ENCODE results near the gene SLC29A1.

SLC29A1 gene

DNA sequence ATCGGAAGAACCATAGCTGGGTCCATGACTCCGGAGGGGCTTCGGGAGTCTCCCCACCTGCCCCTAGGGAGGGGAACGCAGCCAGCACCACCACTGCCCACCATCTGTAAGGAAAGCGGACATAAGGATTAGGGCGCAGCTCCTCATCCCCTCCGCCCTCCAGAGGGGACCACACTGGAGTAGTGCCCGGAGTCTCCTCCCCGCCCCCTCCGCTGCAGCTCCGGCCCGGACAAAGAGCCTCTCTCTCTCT, 33.3 kb downstream of the SLC29A1 start:
- no peak for DNase-seq

DNA sequence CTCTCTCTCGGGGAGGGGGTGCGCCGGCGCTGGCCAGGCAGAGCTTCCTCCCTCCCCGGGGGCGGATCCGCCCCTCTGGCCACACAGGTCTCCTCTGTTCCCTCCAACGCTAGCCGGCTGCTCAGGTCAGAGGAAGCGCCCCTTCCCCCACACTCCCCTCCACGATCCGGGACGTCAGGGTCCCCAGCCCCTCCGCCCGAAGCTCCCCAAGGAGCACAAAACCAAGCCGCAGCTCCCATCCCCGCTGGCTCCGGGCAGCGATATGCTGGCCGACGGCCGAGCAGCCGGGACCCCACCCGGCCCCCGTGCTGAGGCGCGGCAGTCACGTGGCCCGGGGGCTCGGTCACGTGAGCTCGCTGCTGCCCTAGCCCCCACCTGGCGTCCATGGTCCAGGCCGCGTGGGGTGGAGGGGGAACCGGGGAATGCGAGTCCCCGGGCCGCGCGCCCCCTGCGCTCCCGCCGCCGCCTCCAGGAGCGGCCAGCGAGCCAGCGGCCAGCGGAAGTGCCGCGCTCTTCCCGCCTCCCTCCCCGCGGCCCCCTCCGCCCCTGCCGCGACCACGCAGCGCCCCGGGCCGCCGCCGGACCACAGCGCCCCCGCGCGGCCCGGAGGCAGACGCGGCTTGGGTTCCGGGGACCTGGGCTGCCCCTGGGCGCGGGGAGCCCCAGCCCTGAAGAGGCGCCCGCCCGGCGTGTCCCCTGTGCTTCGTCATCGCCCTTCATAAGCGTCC, 33.8 kb downstream of the SLC29A1 start, which contains the start of gene SLC35B2:
SLC35B2 (minus strand) TSS at position 504 of the 728 bp plus-strand sequence; CDS start at position 386, 118 bp downstream.
- peak; percentile 71 for DNase-seq

- DNase-seq: no peak
These were observed 34.4 kb downstream of the SLC29A1 start for GRCh38 chr6:44257753-44258324.

DNA sequence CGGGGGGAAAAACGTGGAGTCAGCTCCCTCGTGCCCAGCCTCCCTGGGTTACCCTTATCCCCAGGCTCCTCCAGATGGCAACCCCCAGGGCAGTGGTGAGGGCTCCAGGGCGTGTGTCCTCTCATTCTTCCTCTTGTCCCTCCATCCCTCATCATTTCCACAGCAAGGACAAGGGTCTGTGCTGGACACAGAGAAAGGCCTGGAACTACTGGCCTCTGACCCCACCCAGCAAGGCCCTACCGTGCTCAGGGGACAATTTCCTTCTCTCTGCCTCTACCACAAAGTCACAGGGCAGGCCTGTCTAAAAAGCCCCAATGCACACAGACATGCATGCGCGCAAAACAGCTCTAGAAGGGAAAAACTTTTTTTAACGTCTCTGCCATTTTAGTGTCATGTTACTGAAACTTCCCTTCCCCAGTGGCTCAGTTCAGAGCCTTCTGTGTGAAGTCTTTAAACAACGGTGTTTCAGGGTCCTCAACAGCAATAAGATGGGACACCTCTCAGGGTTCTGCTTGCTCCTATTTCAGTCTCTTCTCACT, 35.0 kb downstream of the SLC29A1 start:
- DNase-seq: no peak

GRCh38 chr6:44258921-44259320, 35.5 kb downstream of the SLC29A1 start:
- no peak for DNase-seq

DNA sequence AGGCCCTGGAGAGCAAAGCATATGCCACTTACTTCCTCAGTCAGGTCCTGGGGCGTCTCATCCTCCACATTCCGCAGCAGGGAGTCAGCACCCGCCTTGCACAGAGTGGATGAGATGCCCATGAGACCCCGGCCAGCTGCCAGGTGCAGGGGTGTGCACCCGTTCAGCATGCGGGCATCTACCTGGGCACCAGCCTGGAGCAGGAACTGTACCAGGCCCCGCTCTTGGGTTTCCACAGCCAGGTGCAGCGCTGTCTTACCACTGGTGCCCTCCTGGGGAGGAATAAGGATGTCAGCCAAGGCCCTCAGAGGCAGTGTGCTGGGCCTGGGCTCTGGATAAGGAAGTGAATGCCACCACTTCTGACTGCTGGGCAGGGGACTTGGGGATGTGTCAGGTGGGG, 36.6 kb downstream of the SLC29A1 start:
- DNase-seq: no peak

GRCh38 chr6:44260451-44261297, 37.3 kb downstream of the SLC29A1 start:
- no peak for DNase-seq

DNA sequence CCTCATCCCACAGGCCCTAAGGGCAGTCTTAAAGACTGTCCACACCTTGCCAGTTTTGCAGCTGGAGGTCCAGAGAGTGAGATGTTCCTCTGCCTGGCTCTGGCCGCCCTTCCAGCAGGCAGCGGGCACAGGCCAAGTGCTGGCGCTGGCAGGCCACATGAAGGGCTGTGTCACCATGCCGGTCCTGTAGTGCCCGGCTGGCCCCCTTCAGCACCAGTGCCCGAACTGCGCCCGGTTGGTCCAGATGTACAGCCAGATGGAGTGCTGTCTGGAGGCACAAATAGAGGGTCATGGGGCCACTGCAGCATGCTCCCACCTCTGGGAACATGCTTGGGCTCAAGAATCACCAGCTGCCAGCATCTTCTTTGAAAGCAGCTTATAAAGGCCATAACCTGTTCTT, 38.2 kb downstream of the SLC29A1 start:
- no peak for DNase-seq

DNA sequence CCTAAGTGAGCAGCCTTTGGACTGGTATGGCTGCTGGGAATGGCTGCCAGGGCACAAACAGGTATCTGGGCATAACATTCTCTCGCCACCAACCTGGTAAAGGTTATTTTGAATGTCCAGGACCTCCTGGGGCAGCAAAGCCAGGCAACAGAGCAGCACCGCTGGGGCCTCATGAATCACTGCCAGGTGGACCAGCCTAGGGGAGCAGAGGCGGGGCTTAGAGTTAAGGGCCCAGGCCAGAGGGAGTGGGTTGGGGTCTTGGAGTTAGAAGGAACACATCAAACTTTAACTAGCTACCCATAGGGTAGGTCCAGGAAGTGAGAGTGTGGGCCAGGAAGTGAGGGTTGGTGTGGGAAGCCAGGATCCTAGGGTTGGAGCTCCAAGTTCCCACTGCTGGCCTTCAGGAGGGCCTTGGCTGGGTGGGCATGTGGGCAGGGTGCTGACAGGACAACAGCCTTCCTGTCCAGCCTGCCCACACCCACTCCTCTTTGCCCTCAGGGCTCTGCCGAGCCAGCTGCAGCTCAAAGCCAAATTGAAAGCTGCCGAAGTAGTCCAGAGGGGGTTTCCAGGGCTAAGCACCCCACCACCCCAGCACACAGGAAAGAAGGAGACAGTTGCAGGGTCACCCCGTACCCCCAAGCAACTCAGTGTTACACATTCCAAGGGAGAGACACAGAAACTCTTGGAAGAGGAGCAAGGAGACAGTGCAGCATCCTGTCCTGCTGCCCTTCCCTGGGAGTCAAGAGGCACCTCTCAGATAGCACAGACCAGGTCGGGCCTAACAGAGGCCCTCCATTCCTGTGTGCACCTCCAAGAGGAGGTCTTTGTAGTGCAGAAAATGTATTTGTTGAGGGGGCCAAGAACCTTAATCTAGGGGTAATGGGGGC, 39.3 kb downstream of the SLC29A1 start:
- DNase-seq: no peak

GRCh38 chr6:44263354-44264100, 40.1 kb downstream of the SLC29A1 start:
- DNase-seq: peak; percentile 37

DNA sequence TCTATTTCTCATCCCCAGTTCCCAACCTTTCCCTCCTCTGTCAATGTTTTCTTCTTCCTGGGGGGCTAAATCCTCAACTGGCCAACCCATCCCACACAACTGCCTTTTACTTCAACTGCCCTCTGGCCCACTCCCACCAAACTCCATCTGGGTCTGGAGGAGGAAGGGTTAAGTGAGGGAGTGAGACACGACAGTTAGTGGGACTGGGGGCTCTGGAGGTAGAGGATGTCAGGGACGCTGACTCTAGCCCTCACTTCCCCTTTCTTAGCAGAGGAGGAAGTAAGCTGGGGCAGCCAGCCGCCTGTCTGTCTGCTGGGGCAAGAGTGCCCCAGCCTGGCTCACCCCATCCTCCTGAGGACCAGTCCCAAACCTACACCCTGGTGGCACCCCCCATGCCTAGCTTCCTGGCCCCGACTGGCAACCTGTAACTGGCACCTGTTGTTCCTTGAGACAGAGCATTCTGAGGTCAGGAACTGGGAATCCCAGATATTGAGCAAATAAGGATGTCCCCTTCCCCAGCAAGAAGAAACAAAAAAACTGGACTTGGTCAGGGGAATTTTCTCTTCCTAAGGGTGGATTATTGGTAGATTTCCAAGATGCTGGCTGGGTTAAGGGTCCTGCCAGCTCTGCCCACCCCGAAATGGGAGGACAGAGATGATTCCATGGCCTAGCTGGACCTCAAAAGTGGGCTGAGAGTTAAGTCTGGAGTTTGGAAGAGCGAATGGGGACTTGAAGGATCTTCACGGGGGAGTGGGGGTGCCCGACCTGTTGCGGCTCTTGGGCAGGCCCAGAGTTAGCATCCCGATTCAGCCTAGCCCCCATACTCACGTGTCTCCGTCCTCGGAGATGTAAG, 41.0 kb downstream of the SLC29A1 start:
- DNase-seq: peak; percentile 54

GRCh38 chr6:44265007-44265721, 41.8 kb downstream of the SLC29A1 start, which contains the start of gene NFKBIE:
Gene NFKBIE (minus strand): TSS chr6:44265551. CDS start chr6:44265346, 205 bp downstream.
- DNase-seq: peak; percentile 96

DNA sequence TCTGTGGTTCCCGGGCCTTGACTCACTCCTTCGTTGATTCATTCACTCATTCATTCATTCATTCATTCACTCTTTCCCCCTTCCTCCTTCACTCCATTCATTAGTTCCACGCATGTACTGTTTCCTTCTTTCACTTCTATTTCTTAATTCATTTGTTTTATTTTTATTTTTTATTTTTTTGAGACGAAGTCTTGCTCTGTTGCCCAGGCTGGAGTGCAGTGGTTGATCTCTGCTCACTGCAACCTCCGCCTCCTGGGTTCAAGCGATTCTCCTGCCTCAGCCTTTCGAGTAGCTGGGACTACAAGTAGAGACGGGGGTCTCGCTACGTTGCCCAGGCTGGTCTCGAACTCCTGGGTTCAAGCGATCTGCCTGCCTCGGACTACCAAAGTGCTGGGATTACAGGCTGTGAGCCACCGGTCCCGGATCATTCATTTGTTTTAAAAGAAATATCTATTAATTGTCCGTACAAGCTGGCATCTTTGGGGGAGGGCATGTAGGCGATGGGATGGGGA, 42.4 kb downstream of the SLC29A1 start:
- DNase-seq: no peak

GRCh38 chr6:44266347-44266746, 43.0 kb downstream of the SLC29A1 start:
- no peak for DNase-seq

- no peak for DNase-seq
These were observed 43.9 kb downstream of the SLC29A1 start for GRCh38 chr6:44267252-44267651.

DNA sequence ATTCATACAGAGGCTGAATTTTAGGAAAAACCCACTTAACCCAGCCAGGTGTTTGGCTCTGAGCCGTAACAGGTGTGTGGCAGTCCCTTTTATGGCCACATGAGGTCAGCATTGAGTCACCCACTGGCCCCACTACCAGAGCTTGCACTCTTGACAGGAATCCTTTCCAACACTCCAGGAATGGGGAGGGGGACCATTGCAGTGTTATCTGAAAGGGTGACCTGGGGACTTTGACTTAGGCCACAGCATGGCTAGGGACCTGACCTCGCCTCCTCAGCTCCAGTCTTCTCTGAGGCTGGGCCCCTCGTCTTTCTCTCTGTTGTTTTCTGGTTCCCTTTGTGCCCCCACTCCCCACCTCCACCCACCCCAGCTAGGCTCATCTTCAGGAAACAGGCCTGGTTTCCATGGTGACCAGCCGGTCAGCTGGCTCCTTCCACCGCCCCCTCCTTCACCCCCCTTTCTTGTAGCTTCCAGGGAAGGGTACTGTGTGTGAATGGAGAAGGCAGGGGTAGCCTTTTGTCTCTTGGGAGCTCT, 44.8 kb downstream of the SLC29A1 start:
- peak; percentile 72 for DNase-seq

DNA sequence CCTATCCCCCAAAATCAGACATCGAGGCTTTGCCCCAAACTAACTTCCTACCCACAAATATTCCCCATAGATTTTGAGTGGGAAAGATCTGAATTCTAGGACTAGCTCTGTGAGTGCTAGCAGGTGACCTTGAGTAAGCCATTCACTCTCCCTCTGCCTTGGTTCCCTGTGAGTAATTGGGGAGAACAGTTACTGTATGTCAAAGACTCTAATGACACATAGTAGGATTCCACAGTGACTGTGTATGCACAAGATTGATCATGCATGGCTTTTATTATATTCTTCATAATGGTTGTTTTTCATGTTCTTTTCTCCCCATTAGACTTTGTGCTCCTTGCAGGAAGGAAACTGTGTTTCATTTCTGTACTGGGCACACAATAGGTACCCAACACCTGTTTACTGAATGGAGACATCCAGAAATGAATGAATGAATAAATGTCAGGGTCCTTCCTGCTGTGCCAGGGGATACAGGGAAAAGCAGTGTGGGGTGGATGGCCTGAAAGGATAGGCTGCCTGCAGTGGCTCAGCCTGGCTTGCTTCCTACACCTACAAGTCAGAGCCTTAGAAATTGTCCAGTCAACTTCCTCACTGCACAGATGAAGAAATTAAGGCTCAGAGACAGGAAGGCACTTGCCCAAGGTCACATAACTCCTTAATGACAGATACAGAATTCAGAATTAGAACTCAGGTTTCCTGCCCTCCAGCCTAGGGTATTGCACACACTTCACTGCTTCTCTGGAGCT, 46.0 kb downstream of the SLC29A1 start:
- DNase-seq: no peak

- peak; percentile 39 for DNase-seq
These were observed 46.6 kb downstream of the SLC29A1 start, which contains the start of gene TMEM151B for GRCh38 chr6:44269921-44270525. Gene TMEM151B (plus strand): TSS chr6:44270450. CDS start chr6:44270743, 293 bp downstream.
